PFSK-1 (cell line): ENCODE data around the gene PRAF2.

Source experiments
- FOXP2 ChIP-seq: optimal IDR thresholded peaks from 2 replicates; pipeline ENCODE3; 2011; ENCODE audit warnings: borderline replicate concordance, control low read depth, inconsistent platforms; ENCODE audit not compliant: insufficient read depth; ENCODE audit errors: extremely low read length, extremely low read depth
- POLR2AphosphoS5 ChIP-seq: IDR thresholded peaks from 2 replicates; pipeline ENCODE4 v1.6.1; 2012; ENCODE audit warnings: low read depth, mild to moderate bottlenecking, control low read depth, low read length, moderate library complexity
- REST ChIP-seq, 2 experiments: IDR thresholded peaks; 2 replicates each; pipeline versions ENCODE4 v1.6.1 to v1.8.0; 2011 to 2012; ENCODE audit warnings: low read depth in 2 of 2, low read length in 2 of 2, control low read depth in 1 of 2, inconsistent platforms in 1 of 2, mild to moderate bottlenecking in 1 of 2, moderate library complexity in 1 of 2; ENCODE audit not compliant: insufficient read depth in 1 of 2
- SIN3A ChIP-seq: IDR thresholded peaks from 2 replicates; pipeline ENCODE4 v1.6.1; 2012; ENCODE audit warnings: mild to moderate bottlenecking, low read length, moderate library complexity, borderline replicate concordance; ENCODE audit not compliant: insufficient read depth
- TAF1 ChIP-seq: IDR thresholded peaks from 2 replicates; pipeline ENCODE4 v1.6.1; 2012; ENCODE audit warnings: low read length, control low read depth, borderline replicate concordance; ENCODE audit not compliant: insufficient read depth

The PRAF2 gene

GRCh38 chrX:49100704-49101628 is 27.2 kb upstream of the PRAF2 start:
- TF ChIP-seq FOXP2 (no peak), TAF1 (peak; percentile 78; the same call in 1 of the 2 replicates), SIN3A (no peak), POLR2AphosphoS5 (peak; percentile 85), REST (IDR thresholded peaks at IDR 0.05; ENCODE audit: insufficient read depth in 1 of 2, low read depth in 2 of 2, low read length in 2 of 2) (no peak)

GRCh38 chrX:49096419-49096818 is 22.6 kb upstream of the PRAF2 start:
- TF ChIP-seq REST (IDR thresholded peaks at IDR 0.05; ENCODE audit: insufficient read depth in 1 of 2, low read depth in 2 of 2, low read length in 2 of 2) (no peak), POLR2AphosphoS5 (no peak), SIN3A (no peak)

GRCh38 chrX:49089553-49089952 is 15.8 kb upstream of the PRAF2 start:
- TF ChIP-seq SIN3A (no peak), POLR2AphosphoS5 (no peak), FOXP2 (no peak), REST (IDR thresholded peaks at IDR 0.05; ENCODE audit: insufficient read depth in 1 of 2, low read depth in 2 of 2, low read length in 2 of 2) (no peak), TAF1 (no peak)

GRCh38 chrX:49082271-49082871 is 8.6 kb upstream of the PRAF2 start:
- TF ChIP-seq TAF1 (no peak), POLR2AphosphoS5 (no peak), SIN3A (no peak), FOXP2 (no peak), REST (IDR thresholded peaks at IDR 0.05; ENCODE audit: insufficient read depth in 1 of 2, low read depth in 2 of 2, low read length in 2 of 2) (no peak)
